Endothelial cell of umbilical vein (primary cell): ENCODE data around the gene TFDP1. TPM values are rescaled to one million over a fixed set of nuclear protein-coding genes. Genes with fewer than 3 reads are reported as not detected.

Source experiments
- BruUV-seq: library from RNA; stranded (reverse); fragments of 400-500 nt; replicated peaks from 2 replicates; lab custom pipeline; 2021; lab: Mats Ljungman, UMichigan
- CTCF ChIA-PET: fragments of 300-600, 350-600 bp; sonication (Branson Sonifier 250); formaldehyde crosslinking; loops from one replicate; lab custom pipeline; 2021; ENCODE audit warnings: antibody characterized with exemption, inconsistent platforms; lab: Charles Lee
- POLR2A ChIA-PET: fragments of 300-600, 350-600 bp; sonication (Branson Sonifier 250); formaldehyde crosslinking; loops from one replicate; lab custom pipeline; 2021; ENCODE audit warnings: antibody characterized with exemption, inconsistent platforms; lab: Charles Lee
- DNase-seq: peaks from one replicate; pipeline ENCODE4 v3.0.0-alpha.2; 2011; ENCODE audit warnings: low read depth, low spot score
- FAIRE-seq: peaks from 2 replicates; lab custom pipeline; 2011; peaks lifted over from hg19 to GRCh38; lab: Jason Lieb, UNC
- H2AFZ ChIP-seq: 2 replicates; pipeline ENCODE4 v1.6.0; 2012; ENCODE audit warnings: low read depth, low read length, control low read depth, inconsistent platforms
- H3K27ac ChIP-seq: 2 replicates; pipeline ENCODE4 v1.5.1; 2011; ENCODE audit warnings: low read depth, mild to moderate bottlenecking, control low read depth, low read length, moderate library complexity; ENCODE audit not compliant: insufficient read depth
- H3K27me3 ChIP-seq, 2 experiments: 2 replicates each; pipeline versions ENCODE4 v1.6.0 to v1.6.1; 2011; ENCODE audit warnings: low read length in 2 of 2, mixed read lengths in 1 of 2; ENCODE audit not compliant: control insufficient read depth in 2 of 2, insufficient read depth in 2 of 2
- H3K36me3 ChIP-seq, 2 experiments: 2 replicates in 1 of 2; 3 replicates in 1 of 2; pipeline ENCODE4 v1.5.1; 2011; ENCODE audit warnings: low read length in 2 of 2, mild to moderate bottlenecking in 1 of 2, moderate library complexity in 1 of 2; ENCODE audit not compliant: control insufficient read depth in 2 of 2, insufficient read depth in 2 of 2; ENCODE audit errors: extremely low read depth in 1 of 2
- H3K4me1 ChIP-seq: 3 replicates; pipeline ENCODE4 v1.5.1; 2011; ENCODE audit warnings: mild to moderate bottlenecking, low read length; ENCODE audit not compliant: control insufficient read depth, insufficient read depth; ENCODE audit errors: extremely low read depth
- H3K4me2 ChIP-seq: 2 replicates; pipeline ENCODE4 v1.6.1; 2011; ENCODE audit warnings: low read length, control low read depth, mixed read lengths; ENCODE audit not compliant: insufficient read depth
- H3K4me3 ChIP-seq, 3 experiments: fragments of 200-600 bp in 1 of 3; sonication (generic), shearing (Covaris generic) in 1 of 3; replicated peaks in 1 of 3; 2 replicates each; pipeline ENCODE4 v1.5.1; 2011 to 2016; ENCODE audit warnings: control low read depth in 3 of 3, low read length in 3 of 3, mild to moderate bottlenecking in 2 of 3, inconsistent platforms in 1 of 3, low read depth in 1 of 3, moderate library complexity in 1 of 3; ENCODE audit not compliant: insufficient read depth in 1 of 3
- H3K79me2 ChIP-seq: 2 replicates; pipeline ENCODE4 v1.6.0; 2012; ENCODE audit warnings: low read length, inconsistent platforms; ENCODE audit not compliant: control insufficient read depth, insufficient read depth
- H3K9ac ChIP-seq: replicated peaks from 2 replicates; pipeline ENCODE3; 2011; ENCODE audit warnings: low read length, control low read depth; ENCODE audit not compliant: insufficient read depth; ENCODE audit errors: extremely low read depth
- H3K9me1 ChIP-seq: replicated peaks from 3 replicates; pipeline ENCODE4 v1.6.0; 2011; ENCODE audit warnings: mild to moderate bottlenecking, low read length; ENCODE audit not compliant: control insufficient read depth, insufficient read depth; ENCODE audit errors: extremely low read depth
- H3K9me3 ChIP-seq: replicated peaks from 2 replicates; pipeline ENCODE4 v1.5.1; 2012; ENCODE audit warnings: low read length, inconsistent platforms; ENCODE audit not compliant: control insufficient read depth, insufficient read depth
- H4K20me1 ChIP-seq: replicated peaks from 2 replicates; pipeline ENCODE3; 2011; ENCODE audit warnings: mild to moderate bottlenecking, low read length; ENCODE audit not compliant: control insufficient read depth, insufficient read depth; ENCODE audit errors: extremely low read depth
- CTCF ChIP-seq, 2 donors: IDR thresholded peaks; 1 replicate in 1 of 2; 2 replicates in 1 of 2; pipeline ENCODE4 v1.5.1; 2011; ENCODE audit warnings: low read length in 2 of 2, mild to moderate bottlenecking in 2 of 2, moderate library complexity in 2 of 2, control low read depth in 1 of 2, inconsistent platforms in 1 of 2, low read depth in 1 of 2; ENCODE audit not compliant: insufficient read depth in 1 of 2; ENCODE audit errors: extremely low read depth in 1 of 2
- EZH2 ChIP-seq: IDR thresholded peaks from 2 replicates; pipeline ENCODE4 v1.6.1; 2012; ENCODE audit warnings: borderline replicate concordance, low read depth, mild to moderate bottlenecking, moderate library complexity, low read length, inconsistent platforms; ENCODE audit not compliant: severe bottlenecking
- FOS ChIP-seq: IDR thresholded peaks from 2 replicates; pipeline ENCODE4 v1.6.1; 2011; ENCODE audit warnings: mild to moderate bottlenecking, low read length, moderate library complexity, borderline replicate concordance; ENCODE audit not compliant: insufficient read depth
- GATA2 ChIP-seq: IDR thresholded peaks from 2 replicates; pipeline ENCODE4 v1.7.0; 2011; ENCODE audit warnings: low read depth, mild to moderate bottlenecking, moderate library complexity, mixed read lengths, low read length; ENCODE audit not compliant: insufficient read length, insufficient read depth
- JUN ChIP-seq: IDR thresholded peaks from 2 replicates; pipeline ENCODE4 v1.6.1; 2011; ENCODE audit warnings: borderline replicate concordance, low read depth; ENCODE audit not compliant: insufficient read length, insufficient read depth
- MAX ChIP-seq: IDR thresholded peaks from 2 replicates; pipeline ENCODE4 v1.6.1; 2011; ENCODE audit not compliant: insufficient read depth, insufficient read length
- MYC ChIP-seq: IDR thresholded peaks from one replicate; pipeline ENCODE4 v1.6.1; 2011; ENCODE audit warnings: mild to moderate bottlenecking, low read depth, low read length
- POLR2A ChIP-seq: IDR thresholded peaks from 2 replicates; pipeline ENCODE4 v1.6.1; 2012; ENCODE audit warnings: low read depth, mild to moderate bottlenecking, control low read depth, low read length
- POLR2AphosphoS5 ChIP-seq: IDR thresholded peaks from 2 replicates; pipeline ENCODE4 v1.6.1; 2012; ENCODE audit warnings: low read depth, mild to moderate bottlenecking, control low read depth, low read length, moderate library complexity; ENCODE audit not compliant: insufficient read depth
- dilution Hi-C: fragments of 300-500 bp; cut with MboI; formaldehyde crosslinking; loops from one replicate; pipeline ENCODE4 v1.15.0; 2019; ENCODE audit warnings: low sequenced_read_pairs; ENCODE audit not compliant: extremely low pct_ligation_motif_present
- intact Hi-C: fragments of 100-400 bp; cut with micrococcal nuclease; formaldehyde crosslinking; loops from one replicate; pipeline ENCODE4 v1.10.0; 2022
- polyA plus RNA-seq, 4 experiments: library from polyadenylated mRNA; depleted of rRNA in 3 of 4; stranded (reverse) in 3 of 4; unstranded in 1 of 4; fragments of >200 nt; gene quantifications; 2 replicates each; pipeline versions ENCODE4 v1.2.1 to v1.2.3, GENCODE V29; 2011 to 2012; ENCODE audit warnings: missing spikeins in 1 of 4
- total RNA-seq: library from RNA; stranded (reverse); gene quantifications from 2 replicates; pipeline ENCODE4 v1.2.3, GENCODE V29; 2021

TFDP1 gene
- total and polyA plus RNA-seq, 2 donors (not counting 3 experiments of a cell fraction or from before 2014, with no cell fraction given), result 64.3 to 137 TPM

- Histone ChIP-seq H2AFZ (no peak overlapping the region), H3K27ac (no peak overlapping the region), H3K4me3 (no peak overlapping the region), H3K36me3 (peaks cover 3 to 19% of the 10 kb centered on the region in 2 experiments), H3K4me1 (peaks cover 20% of the 10 kb centered on the region), H3K79me2 (peaks cover 10% of the 10 kb centered on the region), H3K4me2 (no peak overlapping the region), H3K9me1 (no peaks in the 10 kb centered on the region), H3K9me3 (no peaks in the 10 kb centered on the region), H3K9ac (no peak overlapping the region), H3K27me3 (no peaks in the 10 kb centered on the region), H4K20me1 (no peaks in the 10 kb centered on the region)
- BruUV-seq, result no TSS peak
- FAIRE-seq (no peak), DNase-seq (no peak)
- intact Hi-C loops (no loop called here), dilution Hi-C loops (no loop called here)
- ChIA-PET CTCF (interaction anchor here (1.2 kb wide), 1 partner anchor 10 kb away, joined by 5 read pairs; no protein-coding TSS in a partner anchor), POLR2A (no interaction called here)
- TF ChIP-seq MAX (no peak), POLR2AphosphoS5 (no peak), FOS (no peak), EZH2 (no peak)
Measured at GRCh38 chr13:113552079-113552478, 32.5 kb upstream of the TFDP1 start.

- TF ChIP-seq MYC, result no peak
- TF ChIP-seq CTCF (IDR thresholded peaks at IDR 0.05; ENCODE audit: extremely low read depth in 1 of 2, insufficient read depth in 1 of 2, low read depth in 1 of 2, low read length in 2 of 2), result no peak
- TF ChIP-seq GATA2, result no peak
- TF ChIP-seq EZH2, result no peak
- no peak for TF ChIP-seq JUN
- TF ChIP-seq POLR2A, result no peak
- TF ChIP-seq FOS, result no peak
- TF ChIP-seq POLR2AphosphoS5, result peak; percentile 29
- TF ChIP-seq MAX, result peak; percentile 14
- peak overlapping the region; percentile 32 for H2AFZ ChIP-seq
- H3K4me3 ChIP-seq, result no peak overlapping the region
- no peaks in the 10 kb centered on the region for H3K27me3 ChIP-seq
- H3K9me3 ChIP-seq, result no peaks in the 10 kb centered on the region
- dilution Hi-C loops, result no loop called here
- peaks cover 13% of the 10 kb centered on the region for H3K4me1 ChIP-seq
- FAIRE-seq (peak; percentile 94), DNase-seq (peak; percentile 97)
- no peaks in the 10 kb centered on the region for H4K20me1 ChIP-seq
- peaks cover 3% of the 10 kb centered on the region for H3K79me2 ChIP-seq
- BruUV-seq, result no TSS peak
- peak overlapping the region; percentile 41 for H3K27ac ChIP-seq
- ChIA-PET CTCF (interaction anchor here (1.0 to 1.2 kb wide), 1 partner anchor 9 kb away, joined by 5 read pairs; no protein-coding TSS in a partner anchor), POLR2A (no interaction called here)
- intact Hi-C loops, result no loop called here
- H3K9ac ChIP-seq, result peak overlapping the region; percentile 38
- no peaks in the 10 kb centered on the region for H3K9me1 ChIP-seq
- peak overlapping the region; percentile 14 for H3K4me2 ChIP-seq
- peaks cover 3 to 19% of the 10 kb centered on the region in 2 experiments for H3K36me3 ChIP-seq
Measured at GRCh38 chr13:113552786-113553434, 31.6 kb upstream of the TFDP1 start.
